GM19463 (cell line): ENCODE measurements around the gene CIC.

Source experiments
- ATAC-seq: cut with Tn5 transposase; IDR thresholded peaks from one replicate; pipeline ENCODE4 v1.9.1; 2021; ENCODE audit warnings: mild to moderate bottlenecking, moderate library complexity; ENCODE audit not compliant: unreplicated experiment

The CIC gene

DNA sequence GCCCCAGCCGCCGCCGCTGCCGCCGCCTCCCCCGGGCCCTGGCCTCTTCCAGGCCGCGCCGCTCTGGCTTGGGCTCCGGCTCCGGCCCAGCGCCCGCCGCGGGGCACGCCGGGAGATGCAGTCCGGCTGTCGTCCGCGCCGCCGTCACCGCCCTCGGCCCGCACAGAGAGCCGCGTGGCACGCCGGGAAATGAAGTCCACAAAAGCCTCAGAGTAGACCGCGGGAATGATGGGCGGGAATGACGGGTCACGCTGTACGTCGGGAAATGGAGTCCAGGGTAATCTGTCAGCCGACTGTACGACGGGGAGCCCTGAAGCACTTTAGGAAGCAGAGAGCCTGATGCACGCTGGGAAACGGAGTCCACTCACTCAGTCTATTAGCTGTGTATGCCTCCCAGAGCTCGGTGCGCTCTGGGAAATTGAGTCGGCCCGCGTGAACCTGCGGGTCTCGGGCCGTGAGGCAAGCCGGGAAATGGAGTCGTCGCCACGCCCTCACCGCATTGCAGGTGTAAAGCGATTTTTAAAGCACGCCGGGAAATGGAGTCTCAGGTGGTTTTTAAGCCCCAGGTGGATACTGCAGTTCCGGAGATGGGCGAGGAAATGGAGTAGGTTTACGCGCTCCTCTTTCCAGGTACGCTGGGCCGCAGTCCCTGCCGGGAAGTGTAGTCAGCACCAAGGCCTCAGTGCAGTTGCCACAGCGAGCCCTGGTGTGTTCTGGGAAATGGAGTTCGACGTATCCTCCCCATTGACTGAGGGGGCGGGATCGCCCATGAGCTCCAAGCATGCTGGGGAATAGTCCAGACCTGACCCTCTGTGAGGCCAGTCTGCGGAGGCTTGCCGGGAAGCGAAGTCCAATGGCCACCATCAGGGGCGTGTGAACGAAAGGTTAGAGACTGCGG is 26.3 kb upstream of the CIC start, which contains the start of gene GSK3A:
Gene GSK3A, minus strand, starts transcription at position 91 of the 898 bp plus-strand sequence. CDS start 137 bp downstream, outside the sequence.
- peak; percentile 59 for ATAC-seq

DNA sequence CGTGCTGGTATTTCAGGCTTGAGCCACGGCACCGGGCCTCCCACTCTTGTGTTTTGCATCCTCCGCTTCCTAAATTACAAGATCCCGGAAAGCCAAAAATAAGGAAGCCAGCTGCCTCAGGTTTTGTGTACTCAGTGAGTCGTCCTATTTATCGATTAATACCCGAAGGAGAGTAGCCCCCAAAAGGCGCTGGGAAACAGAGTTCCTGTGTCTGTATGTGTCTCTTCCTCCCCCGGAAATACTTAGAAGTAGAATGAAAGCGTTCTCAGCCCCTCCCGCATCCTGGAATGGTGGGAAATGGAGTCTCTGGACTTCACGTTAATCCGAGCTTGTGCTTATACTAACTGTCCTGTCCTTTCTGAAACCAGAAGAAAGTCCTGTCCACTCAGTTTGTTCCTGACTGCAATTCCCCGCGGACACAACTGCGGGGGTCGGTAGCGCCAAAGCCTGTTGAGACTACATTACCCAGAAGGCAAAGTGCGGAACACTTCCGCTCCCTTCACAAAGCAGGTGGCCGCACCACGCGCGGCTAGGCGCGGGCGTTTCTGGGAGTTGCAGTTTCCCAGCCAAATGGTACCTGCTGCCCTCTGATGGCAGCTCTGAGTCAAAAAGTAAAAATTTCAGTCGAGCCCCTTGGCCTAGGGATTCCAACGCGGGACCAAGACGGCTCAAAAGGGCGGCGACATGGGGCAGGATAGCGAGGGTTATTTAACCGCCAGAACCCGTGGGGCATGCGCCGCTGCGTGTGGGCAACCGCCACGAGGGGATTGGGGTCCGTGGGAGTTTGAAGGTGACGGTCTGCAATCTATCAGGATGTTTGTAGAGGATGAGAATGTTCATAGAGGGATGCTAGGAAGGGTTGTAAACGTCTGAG is 24.5 kb upstream of the CIC start:
- peak; percentile 34 for ATAC-seq

DNA sequence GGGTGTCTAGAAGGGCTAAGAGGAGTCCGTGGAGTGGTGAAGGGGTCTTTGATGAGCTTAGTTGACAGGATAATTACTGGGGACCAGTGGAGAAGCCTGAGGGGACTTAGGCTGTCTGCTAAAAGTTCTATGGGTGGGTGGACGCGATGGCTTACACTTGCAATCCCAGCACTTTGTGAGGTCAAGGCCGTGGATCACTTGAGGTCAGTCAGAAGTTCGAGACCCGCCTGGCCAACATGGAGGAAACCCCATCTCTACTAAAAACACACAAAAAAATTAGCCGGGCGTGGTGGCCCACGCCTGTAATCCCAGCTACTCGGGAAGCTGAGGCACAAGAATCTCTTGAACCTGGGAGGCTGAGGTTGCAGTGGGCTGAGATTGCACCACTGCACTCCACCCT is 23.8 kb upstream of the CIC start:
- ATAC-seq, result no peak

DNA sequence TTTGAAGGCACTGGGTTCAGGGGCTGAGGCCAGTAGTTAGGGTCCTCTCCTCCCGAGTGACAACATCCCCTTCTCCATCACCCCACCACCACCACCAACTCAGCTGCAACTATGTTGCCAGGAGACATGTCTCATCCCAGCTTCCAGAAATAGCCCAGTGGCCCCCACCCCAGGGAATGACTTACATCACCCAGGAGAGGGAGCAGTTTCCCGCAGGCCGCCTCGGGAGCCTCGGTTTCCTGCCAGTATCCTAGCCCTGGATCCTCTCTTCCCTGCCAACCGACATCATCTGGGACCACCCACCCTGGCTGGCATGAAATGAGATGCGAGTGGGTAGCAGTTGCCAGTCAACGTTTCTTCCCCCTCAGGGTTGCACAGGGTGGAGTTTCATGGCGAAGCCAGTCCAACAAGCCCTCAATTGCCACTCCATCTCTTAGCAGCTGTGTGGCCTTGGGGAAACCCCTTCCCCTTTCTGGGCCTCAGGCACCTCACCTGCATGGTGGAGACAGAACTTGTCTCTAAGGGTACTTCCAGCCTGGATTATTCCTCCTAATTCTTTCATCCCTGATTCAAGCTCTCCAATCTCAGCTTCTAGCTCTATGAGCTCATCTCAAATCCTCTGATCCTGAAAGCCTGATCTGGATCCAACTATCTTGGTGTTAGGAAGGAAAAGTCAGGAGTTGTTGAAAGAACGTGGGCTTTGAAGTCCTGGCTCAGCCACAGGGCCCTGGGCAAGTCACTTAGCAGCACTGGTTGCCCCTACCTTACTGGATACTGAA is 22.7 kb upstream of the CIC start:
- no peak for ATAC-seq

DNA sequence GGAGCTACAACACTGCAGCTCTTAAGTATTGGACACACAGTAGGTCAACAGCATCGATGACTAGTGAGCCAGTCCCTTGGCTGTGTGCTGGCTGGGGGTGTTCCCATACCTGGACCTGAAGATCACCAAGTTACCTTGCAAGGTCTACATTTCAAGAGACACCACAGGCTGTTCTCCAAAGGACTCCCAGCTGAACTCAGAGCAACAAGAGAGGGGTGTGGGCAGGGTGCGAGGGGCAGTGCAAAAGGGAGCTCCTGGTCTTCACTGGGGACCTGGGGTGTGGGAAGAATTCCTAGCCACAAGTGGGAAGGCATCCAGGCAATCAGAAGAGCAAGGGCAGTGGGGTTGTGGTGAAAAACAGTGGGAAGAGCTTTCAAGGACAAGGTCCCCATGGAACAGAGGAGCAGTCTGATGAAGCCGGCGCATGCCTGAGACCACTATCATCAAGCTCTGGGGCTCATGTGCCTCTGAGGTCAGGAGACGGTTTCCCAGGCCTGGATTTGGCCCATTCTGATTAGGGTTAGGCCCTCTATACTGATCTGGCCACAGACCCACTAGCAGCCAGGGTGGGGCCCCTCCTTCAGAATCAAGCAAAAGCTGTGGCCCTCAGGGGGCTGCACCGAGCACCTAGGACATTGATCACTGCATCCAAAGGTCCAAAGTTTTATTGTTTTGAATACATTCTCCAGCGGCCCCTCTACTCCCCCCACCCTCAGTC is 22.0 kb upstream of the CIC start:
- ATAC-seq, result no peak

DNA sequence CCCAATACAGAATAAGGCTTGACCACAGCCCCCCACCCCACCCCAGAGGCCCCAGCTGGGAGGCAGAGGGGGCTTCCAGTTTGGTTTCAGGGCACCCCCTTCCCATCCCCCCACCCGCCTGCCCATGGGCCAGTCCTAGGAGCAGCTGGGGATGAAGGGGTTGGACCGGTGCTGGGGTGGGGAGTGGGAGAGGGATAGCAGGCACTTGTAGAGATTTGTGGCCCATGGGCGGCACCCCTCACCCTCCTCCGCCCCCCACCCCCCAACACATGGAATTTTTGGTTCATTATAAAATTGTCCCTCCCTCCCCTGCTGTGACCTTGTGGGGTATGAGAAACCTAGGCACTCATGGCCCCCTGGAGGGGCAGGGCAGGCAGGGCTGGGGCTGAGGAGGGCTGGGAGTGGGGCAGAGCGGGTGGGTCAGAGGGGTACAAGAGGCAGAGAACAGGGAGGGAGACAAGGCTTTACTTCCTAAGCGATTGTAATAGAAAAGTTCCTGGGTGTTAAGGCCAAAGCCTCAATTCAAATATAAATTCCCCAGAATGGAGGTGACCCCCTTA is 21.3 kb upstream of the CIC start:
- no peak for ATAC-seq

DNA sequence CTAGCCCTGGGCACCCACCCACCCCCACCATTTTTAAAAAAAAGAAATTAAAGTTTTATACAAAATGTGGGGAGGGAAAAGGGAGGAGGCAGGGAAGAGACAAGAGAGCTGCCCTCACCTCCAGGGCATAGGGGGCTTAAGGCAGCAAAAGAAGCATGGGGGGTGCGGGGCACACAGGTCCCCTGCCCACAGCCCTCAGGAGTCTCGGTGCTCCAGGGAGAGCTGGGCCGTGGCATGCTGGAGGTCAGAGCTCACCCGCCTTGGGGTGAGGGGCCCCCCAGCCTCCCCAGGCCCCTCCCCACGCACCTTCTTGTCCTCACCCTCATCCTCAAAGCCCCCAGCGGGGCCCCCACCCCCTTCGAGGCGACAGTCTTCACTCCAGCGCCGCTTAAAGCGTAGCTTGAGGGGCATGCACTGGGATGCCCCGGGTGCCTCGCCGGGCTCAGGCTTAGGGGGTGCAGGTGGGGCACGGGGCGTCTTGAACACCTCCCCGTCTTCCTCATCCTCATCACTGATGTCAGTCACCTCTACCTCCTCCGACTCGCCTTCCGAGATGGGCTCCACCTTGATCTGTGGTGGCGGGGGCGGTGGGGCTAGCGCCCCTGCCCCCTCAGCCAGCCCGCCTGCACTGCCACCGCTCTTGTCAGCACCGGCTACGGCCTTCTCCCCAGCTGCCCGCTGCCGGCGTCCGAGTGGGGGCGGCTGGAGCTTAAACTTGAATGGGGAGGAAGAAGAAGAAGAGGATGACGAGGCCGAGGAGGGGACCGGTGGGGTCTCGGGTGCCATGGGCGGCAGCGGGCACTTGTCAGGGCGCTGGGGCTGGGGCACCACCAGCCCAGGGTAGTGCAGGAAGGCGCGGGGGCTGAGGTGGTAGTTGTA is 20.5 kb upstream of the CIC start:
- ATAC-seq, result no peak

DNA sequence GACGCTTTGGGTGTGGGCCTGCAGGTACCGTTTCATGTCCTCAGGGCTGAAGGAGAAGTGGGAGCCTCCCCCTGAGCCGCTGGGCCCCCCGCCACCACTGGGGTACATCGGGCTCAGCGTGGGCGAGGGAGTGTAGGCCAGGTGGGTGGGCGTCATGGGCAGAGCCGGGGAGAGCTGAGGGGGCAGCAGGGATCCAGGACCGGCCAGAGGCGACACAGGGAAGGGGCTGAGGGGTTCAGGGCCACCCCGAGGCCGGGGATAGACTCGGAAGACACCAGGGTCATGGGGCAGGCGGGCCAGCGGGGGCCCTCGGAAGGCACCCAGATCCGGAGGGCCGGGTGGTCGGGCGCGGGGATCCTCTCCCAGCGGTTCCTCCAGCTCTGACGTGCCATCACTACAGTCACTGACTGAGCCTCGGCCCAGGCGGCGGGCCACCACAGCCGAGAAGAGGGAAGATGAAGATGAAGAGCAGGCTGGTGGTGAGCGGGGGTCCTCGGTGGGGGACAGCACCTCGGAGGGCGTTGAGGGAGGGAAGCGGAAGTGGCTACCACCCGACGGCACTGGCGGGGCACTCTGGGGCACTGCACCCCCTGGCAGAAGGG is 19.8 kb upstream of the CIC start:
- ATAC-seq, result no peak

DNA sequence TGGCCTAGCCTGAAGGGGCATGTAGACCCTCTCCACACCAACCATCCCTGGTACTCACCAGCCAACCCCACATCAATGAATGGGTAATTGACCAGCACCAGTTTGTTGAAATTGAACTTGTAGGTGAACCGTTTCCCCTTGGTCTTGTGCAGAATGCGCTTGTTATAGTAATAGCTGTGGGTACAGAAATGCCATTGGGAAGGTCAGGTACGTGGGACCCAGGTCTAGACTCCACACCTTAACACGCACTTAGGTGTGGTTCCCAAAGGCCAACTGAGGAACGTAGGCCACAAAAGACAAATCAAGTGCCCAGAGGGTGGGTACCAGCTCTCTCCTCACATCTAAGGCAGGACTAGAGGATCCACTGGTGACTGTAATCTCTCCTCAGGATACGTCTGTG is 19.3 kb upstream of the CIC start:
- ATAC-seq, result no peak

DNA sequence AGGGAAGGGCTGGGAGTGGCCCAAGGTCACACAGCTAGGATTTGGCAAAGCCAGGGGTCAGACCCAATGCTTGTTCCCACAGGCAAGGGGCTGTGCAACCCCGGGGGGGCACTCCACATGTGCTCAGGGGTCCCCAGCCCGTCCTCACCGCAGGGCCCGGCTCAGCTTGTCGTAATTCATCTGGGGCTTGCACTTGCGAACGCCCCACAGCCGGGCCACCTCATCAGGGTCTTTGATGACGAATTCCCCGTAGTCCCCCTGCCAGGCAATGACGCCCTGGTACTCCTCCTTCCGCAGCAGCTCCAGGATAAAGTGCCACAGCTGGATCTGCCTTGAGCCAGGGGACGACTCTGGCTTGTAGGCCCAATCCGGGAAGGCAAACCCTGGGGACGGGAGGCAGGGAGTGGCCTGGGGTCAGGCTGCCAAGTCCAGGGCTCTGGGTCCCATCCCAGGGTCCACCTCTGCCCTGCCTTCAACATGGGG is 18.8 kb upstream of the CIC start:
- no peak for ATAC-seq

DNA sequence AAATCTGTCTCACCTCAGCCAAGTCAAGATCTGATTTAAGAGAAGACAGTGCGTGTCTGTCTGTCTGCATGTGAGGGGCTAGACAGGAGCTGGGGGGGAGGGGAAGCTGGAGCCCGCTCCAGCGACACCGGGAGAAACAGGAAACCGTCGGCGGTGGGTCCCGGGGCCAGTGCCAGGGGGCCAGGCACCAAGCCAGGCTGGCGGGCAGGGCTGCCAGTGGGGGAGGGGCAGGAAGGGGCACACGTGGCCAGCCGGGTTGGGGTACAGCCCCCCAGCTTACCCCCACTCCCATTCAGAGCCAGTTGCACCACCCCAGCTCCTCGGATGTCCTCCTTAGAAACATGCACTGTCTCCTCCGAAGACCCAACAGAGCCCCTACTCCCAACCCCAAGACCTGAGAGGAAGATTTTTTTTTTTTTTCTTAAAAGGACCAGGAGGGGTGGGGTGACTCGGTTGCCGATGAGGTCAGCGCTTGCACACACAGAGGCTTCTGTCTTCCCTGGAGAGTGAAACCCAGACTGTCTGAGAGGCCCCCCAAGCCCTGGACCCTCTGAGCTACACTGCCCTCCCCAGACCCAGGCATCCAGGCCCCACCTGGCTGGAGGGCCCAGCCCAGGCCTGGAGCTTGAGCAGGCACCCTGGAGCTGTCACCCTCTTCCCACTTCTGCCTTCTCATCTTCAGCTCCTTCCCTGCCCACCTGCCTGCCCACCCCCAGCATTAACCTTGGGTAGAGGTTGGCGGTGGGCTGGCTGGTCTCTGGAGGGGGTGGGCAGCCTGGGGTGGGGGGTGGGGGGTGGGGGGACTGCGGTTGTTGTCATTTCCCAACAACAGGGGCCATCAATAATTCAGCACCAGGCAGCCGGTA is 18.2 kb upstream of the CIC start:
- no peak for ATAC-seq

DNA sequence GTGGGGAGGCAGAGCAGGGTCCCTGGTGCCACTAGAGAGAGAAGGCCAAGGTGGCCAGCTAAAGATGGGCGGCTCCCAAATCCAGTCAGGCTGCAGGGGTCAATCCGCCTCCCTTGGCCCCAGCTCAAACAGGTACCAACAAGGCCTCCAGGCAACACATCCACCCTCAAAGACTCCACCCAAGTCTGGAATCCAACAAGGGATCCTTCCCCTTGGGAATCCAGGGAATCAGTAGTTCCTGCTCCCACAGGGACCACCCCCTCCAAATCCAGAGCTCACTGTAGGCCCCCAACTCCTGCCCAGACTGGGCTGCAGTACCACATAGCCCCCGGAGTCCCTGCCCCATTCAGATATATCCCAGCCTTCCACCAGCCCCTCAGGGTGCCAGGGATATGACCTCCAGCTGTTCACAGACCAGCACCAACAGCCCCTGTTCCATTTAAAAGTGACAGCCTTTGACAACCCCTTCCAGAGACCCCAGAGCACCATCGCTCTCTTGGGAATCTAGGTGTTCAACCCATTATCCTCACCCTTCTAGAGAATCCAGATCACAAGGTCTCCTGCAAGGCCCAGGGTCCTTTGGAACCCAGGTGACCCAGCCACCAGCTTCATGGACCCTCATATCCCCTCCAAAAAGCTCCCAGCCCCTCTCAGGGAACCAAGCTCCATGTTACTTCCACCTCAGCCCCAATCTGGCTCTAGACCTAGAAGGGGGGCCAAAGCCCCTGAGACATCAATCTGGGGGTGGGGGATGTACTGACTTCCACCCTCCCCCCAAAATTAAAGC is 17.3 kb upstream of the CIC start:
- ATAC-seq, result no peak

DNA sequence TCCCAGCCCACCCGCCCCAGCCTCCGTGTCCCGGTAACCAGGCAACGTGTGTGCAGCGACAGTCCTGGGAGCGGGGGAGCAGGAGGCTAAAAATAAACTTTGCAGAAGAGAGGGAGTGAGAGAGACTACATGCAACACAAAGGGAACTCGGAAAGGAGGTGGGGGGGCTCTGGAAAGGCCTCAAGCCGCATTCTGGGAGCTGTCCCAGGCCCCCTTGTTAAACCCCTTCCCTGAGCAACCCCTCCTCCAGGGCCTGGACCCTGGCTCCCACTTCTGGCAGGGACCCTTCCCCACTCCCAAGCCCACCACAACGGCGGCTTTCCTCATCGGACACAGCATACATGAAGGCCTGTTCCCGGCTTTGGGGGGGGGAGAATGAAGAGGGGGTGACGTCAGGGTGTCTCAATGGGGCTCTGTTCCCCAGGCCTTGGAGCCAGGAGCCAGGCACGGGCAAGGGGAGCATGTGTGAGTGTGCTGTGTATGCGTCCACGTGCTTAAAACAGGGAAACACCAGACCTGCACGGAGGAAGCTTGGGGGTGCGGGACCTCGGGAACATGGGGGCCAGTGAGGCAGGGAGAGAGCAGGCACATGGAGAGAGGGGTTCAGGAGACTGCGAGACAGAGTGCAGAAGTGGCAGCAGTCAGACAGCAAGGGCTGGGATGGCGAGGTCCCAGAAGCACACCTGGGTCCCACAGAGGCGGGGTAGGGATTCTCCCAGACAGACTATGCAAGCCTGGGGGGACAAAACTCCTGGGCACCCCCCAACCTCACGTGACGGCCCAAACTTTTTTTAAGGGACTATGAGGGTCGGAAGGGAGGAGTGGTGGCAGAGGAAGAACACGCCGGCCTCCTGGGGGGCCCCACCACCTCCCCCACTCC is 16.4 kb upstream of the CIC start:
- no peak for ATAC-seq

DNA sequence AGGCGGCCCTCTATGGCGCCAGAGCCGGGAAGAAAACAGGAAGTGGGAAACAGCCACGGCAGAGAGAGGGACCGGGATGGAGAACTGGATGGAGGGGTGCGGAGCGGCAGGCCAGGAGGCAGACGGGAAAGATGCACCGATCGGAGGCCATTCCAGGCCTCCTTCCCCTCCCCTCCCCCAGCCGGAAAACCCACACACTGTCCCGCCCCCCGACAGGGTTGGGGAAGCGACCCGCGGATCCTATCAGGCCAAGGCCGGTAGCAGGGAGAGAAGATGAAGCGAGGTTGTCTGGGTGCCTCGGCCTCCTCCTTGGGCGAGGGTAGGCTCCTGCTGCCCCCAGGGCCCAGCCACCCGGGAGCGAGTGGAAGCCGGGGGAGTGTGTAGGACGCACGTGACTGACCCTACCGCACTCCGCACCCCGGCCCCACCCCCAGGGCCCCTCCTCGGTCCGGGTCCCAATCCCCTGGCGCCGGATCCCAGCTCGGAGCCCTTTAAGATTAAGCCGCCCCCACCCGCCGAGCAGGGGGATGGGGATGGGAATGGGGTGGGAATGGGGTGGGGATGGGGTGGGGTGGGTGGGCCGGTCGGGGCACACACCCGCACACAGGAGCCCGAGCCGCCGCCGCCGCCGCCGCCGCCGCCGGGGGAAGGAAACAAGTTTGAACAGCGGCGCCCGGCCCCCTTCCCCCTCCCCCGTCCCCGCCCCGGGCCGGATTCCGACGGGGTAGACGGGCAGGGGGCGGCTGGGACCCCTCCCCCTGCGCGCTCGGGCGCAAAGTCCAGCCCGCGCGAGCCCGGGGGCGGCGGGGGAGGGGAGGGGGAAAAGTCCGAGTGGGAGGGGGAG is 15.6 kb upstream of the CIC start:
- no peak for ATAC-seq
